UCSD-AML1 (cell line): ENCODE data around the gene WDR86.
A peak's percentile ranks its signal among the peaks of the same experiment; 100 is the strongest.

Source experiments
- DNase-seq: peaks from one replicate; lab custom pipeline; 2025; ENCODE audit not compliant: unreplicated experiment; lab: John Stamatoyannopoulos, UW

WDR86 gene

GRCh38 chr7:151439855-151440798 is 30.3 kb upstream of the WDR86 start, which contains the start of gene CRYGN:
Gene CRYGN, minus strand, starts transcription at chr7:151440141. Its CDS starts 224 bp downstream, at chr7:151439917.
- DNase-seq, result no peak

GRCh38 chr7:151438864-151439601 is 29.2 kb upstream of the WDR86 start:
- DNase-seq, result no peak

GRCh38 chr7:151437866-151438516 is 28.2 kb upstream of the WDR86 start:
- DNase-seq, result no peak

- no peak for DNase-seq
Observed at GRCh38 chr7:151437159-151437553, 27.3 kb upstream of the WDR86 start.

DNA sequence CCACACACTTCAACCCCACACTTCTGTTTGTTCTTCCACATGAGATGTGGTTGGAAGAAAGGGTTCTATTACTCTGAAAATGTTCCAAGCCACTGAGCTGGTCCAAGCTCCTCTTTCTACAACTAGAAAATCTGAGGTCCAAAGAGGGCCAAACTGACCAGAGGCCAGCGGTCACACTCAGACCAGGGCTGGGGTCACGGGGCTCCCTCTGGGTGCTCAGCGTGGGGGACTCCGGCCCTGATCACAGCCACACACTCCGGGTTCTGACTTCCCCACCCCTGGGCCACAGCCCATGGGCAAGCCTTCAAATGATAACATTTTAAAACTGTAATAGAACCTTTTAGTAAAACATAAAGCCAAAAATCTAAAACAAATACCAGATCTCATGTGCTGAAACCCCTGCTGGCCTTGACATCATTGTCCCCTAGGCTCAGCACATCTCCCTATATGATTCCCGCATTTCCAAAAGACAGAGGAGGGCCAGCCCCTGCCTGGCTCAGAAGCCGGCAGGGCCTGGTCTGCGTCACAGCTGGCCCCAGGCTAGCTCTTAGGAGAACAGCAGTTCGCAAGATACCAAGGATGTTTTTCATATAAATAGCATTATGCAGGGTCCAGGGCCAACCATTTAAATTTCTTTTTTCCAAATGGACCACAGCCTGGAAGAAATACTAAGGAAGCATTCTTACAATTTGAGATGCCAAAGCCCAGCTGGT is 26.8 kb upstream of the WDR86 start:
- DNase-seq, result no peak

DNA sequence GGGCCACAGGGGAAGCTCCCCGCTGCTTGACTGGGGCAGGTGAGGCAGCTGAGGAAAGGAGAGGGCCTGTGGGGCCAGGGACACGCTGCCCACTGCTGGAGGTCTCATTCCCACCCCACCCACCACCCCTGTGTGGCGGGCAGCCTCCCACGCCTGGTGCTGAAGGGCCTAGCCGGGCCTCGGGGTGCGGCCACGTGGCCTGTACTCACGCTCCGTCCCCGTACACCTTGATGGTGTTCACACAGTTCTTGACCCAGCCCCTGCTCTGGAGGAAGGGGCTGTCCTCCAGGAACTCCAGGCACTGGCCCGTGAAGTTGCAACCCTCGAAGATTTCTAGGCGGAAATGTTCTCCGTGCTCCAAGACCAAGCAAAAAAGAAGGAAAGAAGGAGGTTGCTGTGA is 26.1 kb upstream of the WDR86 start:
- no peak for DNase-seq

- no peak for DNase-seq
Observed at GRCh38 chr7:151435103-151435916, 25.5 kb upstream of the WDR86 start.

GRCh38 chr7:151434549-151434948 is 24.7 kb upstream of the WDR86 start:
- no peak for DNase-seq

GRCh38 chr7:151433721-151434400 is 24.0 kb upstream of the WDR86 start:
- no peak for DNase-seq

DNA sequence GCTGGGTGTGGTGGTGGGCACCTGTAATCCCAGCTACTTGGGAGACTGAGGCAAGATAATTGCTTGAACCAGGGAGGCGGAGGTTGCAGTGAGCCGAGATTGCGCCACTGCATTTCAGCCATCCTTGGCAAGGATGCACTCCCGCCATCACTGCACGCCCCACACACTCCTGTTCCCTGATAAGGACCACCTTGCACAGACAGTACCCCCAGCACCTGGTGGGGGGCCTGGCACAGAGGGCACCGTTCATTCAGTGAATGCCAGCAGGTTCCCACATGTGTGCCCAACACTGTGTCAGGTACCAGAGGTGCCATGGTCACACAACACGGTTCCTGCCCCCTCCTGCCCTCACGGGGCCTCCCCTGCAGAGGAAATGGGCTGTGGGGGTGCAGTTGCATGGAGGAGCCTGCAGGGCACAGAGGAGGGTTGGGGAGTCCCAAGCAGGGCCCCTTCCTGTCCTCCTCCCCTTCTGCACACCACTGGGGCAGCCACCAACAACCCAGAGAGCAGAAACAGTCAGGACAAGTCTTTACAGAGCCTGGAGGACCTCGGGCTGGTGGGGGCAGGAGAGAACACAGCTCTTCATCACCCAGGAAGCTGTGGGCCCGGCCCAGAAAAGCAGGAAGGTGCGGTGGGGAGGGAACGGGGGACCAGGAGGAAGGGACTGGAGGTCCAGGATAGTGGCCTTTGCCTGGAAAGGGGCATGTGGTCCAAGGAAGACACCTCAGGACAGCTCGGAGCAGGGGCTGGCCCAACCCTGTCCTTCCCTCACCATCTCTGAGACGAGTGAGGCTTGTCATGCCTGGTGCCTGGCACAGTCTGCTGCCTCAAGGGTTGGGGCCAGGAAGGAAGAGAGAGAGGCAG is 23.1 kb upstream of the WDR86 start:
- peak; percentile 24 for DNase-seq

DNA sequence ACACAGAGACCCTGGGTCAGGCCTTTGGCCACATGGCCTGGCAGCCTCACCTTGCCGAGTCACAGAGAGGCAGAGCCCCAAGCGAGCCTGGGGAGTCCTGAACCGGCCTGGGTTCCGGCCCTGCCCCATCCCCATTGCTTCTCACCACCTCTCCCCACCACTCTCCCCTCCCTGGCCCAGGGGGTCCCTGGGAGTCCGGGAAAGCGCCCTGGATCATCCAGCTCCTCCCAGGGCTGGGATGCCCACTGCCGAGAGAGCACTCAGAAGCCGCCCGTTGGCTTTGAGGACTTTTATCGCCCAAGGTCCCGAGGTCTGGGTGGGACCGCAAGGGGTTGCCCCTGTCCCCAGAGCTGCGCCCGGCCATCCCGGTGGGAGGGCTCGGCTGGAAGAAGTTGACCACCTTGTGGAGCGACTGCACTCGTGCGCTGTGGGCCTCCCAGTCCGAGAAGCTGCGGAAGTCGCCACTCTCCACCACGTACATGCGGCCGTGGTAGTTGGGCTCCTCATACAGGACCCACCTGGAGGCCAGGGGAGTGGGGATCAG is 22.0 kb upstream of the WDR86 start:
- no peak for DNase-seq

DNA sequence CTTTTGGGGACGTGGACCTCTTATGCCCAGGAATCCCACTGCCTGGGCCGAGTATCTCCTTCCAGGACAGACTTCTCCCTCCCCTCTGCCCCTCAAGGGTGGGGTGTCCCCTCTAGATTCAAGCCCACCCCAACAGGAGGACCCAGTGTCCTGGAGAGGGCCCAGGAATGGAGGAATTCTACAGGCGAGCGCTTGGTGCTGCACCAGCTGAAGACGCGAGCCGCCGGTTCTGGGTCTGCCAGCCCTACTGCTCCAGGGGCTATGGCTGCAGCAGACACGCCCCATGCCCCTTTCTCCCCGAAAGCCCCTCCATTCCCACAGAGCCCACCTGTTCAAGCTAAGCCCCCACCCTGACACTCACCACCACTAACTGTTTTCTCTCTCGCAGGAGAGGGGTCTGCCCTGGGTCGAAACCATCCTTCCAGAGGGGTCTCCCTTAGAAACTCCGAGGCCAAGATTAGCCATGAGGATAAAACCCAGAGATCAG is 21.5 kb upstream of the WDR86 start:
- no peak for DNase-seq

GRCh38 chr7:151430391-151431205 is 20.8 kb upstream of the WDR86 start:
- no peak for DNase-seq

DNA sequence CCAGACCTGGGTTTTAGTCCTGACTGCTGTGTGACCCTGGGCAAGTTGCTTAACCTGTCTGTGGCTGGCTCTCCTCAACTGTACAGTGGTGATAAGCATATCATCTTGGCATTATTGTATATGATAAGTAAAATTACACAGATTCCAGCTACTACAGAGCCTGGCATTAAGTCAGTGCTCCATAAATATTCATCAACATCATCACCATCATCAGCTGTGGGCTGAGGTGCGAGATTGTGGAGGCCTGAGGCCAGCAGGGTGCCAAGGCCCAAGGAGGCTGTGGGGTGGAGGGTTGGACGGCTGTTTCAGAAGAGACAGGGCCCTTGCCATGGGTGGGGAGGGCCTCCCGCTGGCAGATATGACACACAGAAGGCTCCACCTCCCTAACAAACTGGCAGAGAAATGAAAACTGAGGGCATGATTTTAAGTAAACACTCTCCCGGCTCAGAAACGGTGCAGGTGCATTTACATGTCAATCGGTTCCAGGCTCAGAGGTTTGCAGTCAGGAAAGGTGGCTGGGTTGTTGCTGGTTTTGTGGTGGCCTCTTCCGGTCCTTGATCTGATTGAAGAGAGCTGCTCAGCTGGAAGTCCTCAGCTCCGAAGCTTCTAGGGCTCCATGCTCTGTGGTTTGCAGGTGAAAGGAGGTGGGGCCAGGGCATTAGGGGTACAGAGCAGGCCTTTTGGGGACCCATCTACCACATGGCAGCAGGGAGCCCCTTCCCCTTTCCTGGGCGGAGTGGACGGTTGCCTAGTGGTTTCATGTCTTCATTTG is 19.9 kb upstream of the WDR86 start:
- DNase-seq, result no peak

DNA sequence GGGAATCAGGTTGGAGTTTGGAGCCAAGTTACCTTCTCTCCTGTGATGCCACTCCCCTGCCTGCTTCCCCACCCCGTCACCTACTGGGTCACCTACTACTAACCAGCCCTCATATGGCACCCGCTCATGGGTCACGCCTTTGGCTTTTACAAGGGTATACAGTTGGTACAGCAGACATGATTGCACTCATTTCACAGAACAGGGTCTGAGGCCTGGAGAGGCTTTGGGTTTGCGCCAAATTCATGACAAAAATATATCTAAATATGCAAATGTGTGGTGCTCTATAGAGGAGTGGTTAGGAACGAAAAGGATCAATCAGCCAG is 19.4 kb upstream of the WDR86 start:
- DNase-seq, result no peak

DNA sequence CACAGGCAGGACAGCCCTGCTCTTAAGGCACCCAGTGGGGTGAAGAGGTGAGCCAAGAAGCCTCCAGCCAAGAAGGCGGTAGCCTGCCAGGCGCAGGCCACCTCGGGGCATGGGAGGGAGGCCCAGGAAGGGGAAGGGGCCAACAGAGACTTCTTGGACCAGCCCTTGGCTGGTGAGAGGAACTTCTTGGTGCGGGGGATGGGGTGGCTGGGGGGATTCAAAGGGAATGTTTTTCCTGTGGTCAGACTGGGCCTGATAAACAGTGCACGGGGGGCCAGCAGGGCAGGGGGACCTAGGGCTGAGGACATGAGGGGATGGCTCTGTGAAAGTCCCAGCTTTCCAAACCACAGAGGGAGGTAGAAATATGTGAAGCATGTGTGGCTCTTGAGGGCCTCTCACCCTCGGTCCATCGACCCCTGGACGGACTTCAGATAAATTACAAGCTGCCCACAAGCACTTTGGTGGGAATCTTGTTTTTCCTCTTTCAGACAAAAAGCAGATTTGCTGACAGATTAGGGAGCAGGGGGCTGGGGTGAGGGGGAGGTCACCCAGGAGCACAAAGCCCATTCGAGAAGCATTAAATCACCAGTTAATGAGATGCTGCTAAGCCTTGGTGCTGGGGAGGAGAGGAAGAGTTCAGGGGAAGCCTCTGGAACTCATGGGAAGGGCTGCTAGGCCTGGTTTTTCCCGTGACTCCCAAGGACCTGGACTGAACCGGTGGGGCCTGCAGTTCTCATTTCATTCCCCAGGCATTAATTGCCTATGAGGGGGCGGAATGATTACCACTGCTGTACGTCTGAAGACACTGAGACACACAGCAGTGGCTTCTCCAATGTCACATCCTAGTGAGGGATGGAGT is 18.8 kb upstream of the WDR86 start:
- no peak for DNase-seq
